ENCODE data around the gene TRIM26.
"Not testable (repeated sequence)": the region's sequence is repeated elsewhere in the genome, so short reads cannot be mapped to it uniquely, and the experiment has no call there.

- TF ChIP-seq CTCF (IDR thresholded peaks at IDR 0.05 in 4 of 5, conservative IDR thresholded peaks at IDR 0.05 in 1 of 5); POLR2A (IDR thresholded peaks at IDR 0.05): not testable (repeated sequence)
Measured at GRCh38 chr6:30221956-30222355, 8.8 kb upstream of the TRIM26 start.

Data from gastrocnemius medialis (tissue), 4 donors.